Measurements from ENCODE around the gene SH3BP4. TPM values are rescaled to one million over a fixed set of nuclear protein-coding genes. Genes with fewer than 3 reads are reported as not detected.

SH3BP4 gene
- total RNA-seq, 2 donors from 2014 or later = 0.31 TPM; not detected in 1

- Mint-ChIP-seq H3K9me3 (no peaks in the 10 kb centered on the region), H3K27ac (peak overlapping the region in 1 of 2 donors; percentile 22), H3K36me3 (no peaks in the 10 kb centered on the region)
Measured at GRCh38 chr2:234986876-234987720, 35.3 kb downstream of the SH3BP4 start.

GRCh38 chr2:234987754-234988153, 35.9 kb downstream of the SH3BP4 start:
- Mint-ChIP-seq H3K9me3 (no peaks in the 10 kb centered on the region), H3K27ac (no peak overlapping the region), H3K36me3 (no peaks in the 10 kb centered on the region)
- DNase-seq (ENCODE audit: low spot score in 2 of 2) (no peak), ATAC-seq (no peak)

More at GRCh38 chr2:234986876-234987720, 35.3 kb downstream of the SH3BP4 start:
- ATAC-seq (no peak), DNase-seq (ENCODE audit: low spot score in 2 of 2) (no peak)

GRCh38 chr2:234988491-234988890, 36.7 kb downstream of the SH3BP4 start:
- no peaks in the 10 kb centered on the region for H3K36me3 Mint-ChIP-seq
- no peak for DNase-seq (ENCODE audit: low spot score in 2 of 2)
- no peaks in the 10 kb centered on the region for H3K9me3 Mint-ChIP-seq
- no peak overlapping the region for H3K27ac Mint-ChIP-seq
- no peak for ATAC-seq

- ATAC-seq (no peak), DNase-seq (ENCODE audit: low spot score in 2 of 2) (no peak)
- H3K27ac Mint-ChIP-seq = no peak overlapping the region
- no peaks in the 10 kb centered on the region for H3K36me3 Mint-ChIP-seq
- H3K9me3 Mint-ChIP-seq = no peaks in the 10 kb centered on the region
Measured at GRCh38 chr2:234989183-234989701, 37.4 kb downstream of the SH3BP4 start.

GRCh38 chr2:234990300-234990699, 38.5 kb downstream of the SH3BP4 start:
- Mint-ChIP-seq H3K27ac (no peak overlapping the region), H3K36me3 (no peaks in the 10 kb centered on the region), H3K9me3 (no peaks in the 10 kb centered on the region)
- DNase-seq (ENCODE audit: low spot score in 2 of 2) = no peak
- ATAC-seq = no peak

GRCh38 chr2:234991290-234991689, 39.5 kb downstream of the SH3BP4 start:
- ATAC-seq (no peak), DNase-seq (ENCODE audit: low spot score in 2 of 2) (no peak)
- H3K9me3 Mint-ChIP-seq = no peaks in the 10 kb centered on the region
- H3K27ac Mint-ChIP-seq = no peak overlapping the region
- H3K36me3 Mint-ChIP-seq = no peaks in the 10 kb centered on the region

GRCh38 chr2:234991793-234992192, 40.0 kb downstream of the SH3BP4 start:
- ATAC-seq = no peak
- Mint-ChIP-seq H3K36me3 (no peaks in the 10 kb centered on the region), H3K9me3 (no peaks in the 10 kb centered on the region), H3K27ac (no peak overlapping the region)
- no peak for DNase-seq (ENCODE audit: low spot score in 2 of 2)

GRCh38 chr2:234992196-234992595, 40.4 kb downstream of the SH3BP4 start:
- ATAC-seq (no peak), DNase-seq (ENCODE audit: low spot score in 2 of 2) (no peak)
- H3K36me3 Mint-ChIP-seq = no peaks in the 10 kb centered on the region
- H3K27ac Mint-ChIP-seq = no peak overlapping the region
- no peaks in the 10 kb centered on the region for H3K9me3 Mint-ChIP-seq

GRCh38 chr2:234992624-234993349, 41.0 kb downstream of the SH3BP4 start:
- no peaks in the 10 kb centered on the region for H3K9me3 Mint-ChIP-seq

GRCh38 chr2:234993541-234993981, 41.7 kb downstream of the SH3BP4 start:
- ATAC-seq (no peak), DNase-seq (ENCODE audit: low spot score in 2 of 2) (no peak)
- Mint-ChIP-seq H3K27ac (no peak overlapping the region), H3K9me3 (no peaks in the 10 kb centered on the region), H3K36me3 (no peaks in the 10 kb centered on the region)

More at GRCh38 chr2:234992624-234993349, 41.0 kb downstream of the SH3BP4 start:
- H3K27ac Mint-ChIP-seq = no peak overlapping the region
- no peaks in the 10 kb centered on the region for H3K36me3 Mint-ChIP-seq
- DNase-seq (ENCODE audit: low spot score in 2 of 2) (no peak), ATAC-seq (no peak)

GRCh38 chr2:234994438-234995321, 42.9 kb downstream of the SH3BP4 start:
- H3K27ac Mint-ChIP-seq = peak overlapping the region in 1 of 2 donors; percentile 34
- H3K9me3 Mint-ChIP-seq = no peaks in the 10 kb centered on the region
- no peaks in the 10 kb centered on the region for H3K36me3 Mint-ChIP-seq
- no peak for ATAC-seq
- no peak for DNase-seq (ENCODE audit: low spot score in 2 of 2)

GRCh38 chr2:234995332-234996068, 43.7 kb downstream of the SH3BP4 start:
- H3K36me3 Mint-ChIP-seq = no peaks in the 10 kb centered on the region
- ATAC-seq (no peak), DNase-seq (ENCODE audit: low spot score in 2 of 2) (no peak)
- no peak overlapping the region for H3K27ac Mint-ChIP-seq
- H3K9me3 Mint-ChIP-seq = no peaks in the 10 kb centered on the region

- no peaks in the 10 kb centered on the region for H3K9me3 Mint-ChIP-seq
- DNase-seq (ENCODE audit: low spot score in 2 of 2) (no peak), ATAC-seq (no peak)
- H3K36me3 Mint-ChIP-seq = no peaks in the 10 kb centered on the region
- no peak overlapping the region for H3K27ac Mint-ChIP-seq
Measured at GRCh38 chr2:234996069-234996940, 44.5 kb downstream of the SH3BP4 start.

- no peak overlapping the region for H3K27ac Mint-ChIP-seq
- no peaks in the 10 kb centered on the region for H3K36me3 Mint-ChIP-seq
- no peak for ATAC-seq
- no peak for DNase-seq (ENCODE audit: low spot score in 2 of 2)
- H3K9me3 Mint-ChIP-seq = no peaks in the 10 kb centered on the region
Measured at GRCh38 chr2:234996941-234997270, 45.1 kb downstream of the SH3BP4 start.

GRCh38 chr2:234997389-234997788, 45.6 kb downstream of the SH3BP4 start:
- ATAC-seq (no peak), DNase-seq (ENCODE audit: low spot score in 2 of 2) (no peak)
- H3K27ac Mint-ChIP-seq = no peak overlapping the region
- no peaks in the 10 kb centered on the region for H3K9me3 Mint-ChIP-seq
- H3K36me3 Mint-ChIP-seq = no peaks in the 10 kb centered on the region
